ENCODE results near the gene ERICH6B. TPM values are rescaled to one million over a fixed set of nuclear protein-coding genes. Genes with fewer than 3 reads are reported as not detected.

The ERICH6B gene
- polyA plus RNA-seq, 1 donor: 1.2 TPM

- DNase-seq (ENCODE audit: low read depth): no peak
Observed at GRCh38 chr13:45500492-45501174, 114.9 kb downstream of the ERICH6B start.

- no peak for DNase-seq (ENCODE audit: low read depth)
Observed at GRCh38 chr13:45496942-45497341, 118.6 kb downstream of the ERICH6B start.

- no peak for DNase-seq (ENCODE audit: low read depth)
Observed at GRCh38 chr13:45492538-45492937, 123.0 kb downstream of the ERICH6B start.

Other genes starting within 250 kb of the ERICH6B start
- 15.1 TPM for gene SLC25A30, start 197.4 kb downstream of the ERICH6B start, polyA plus RNA-seq (ENCODE audit: insufficient read length)
- 19.8 TPM for gene COG3, start 150.8 kb downstream of the ERICH6B start, polyA plus RNA-seq (ENCODE audit: insufficient read length)
- not detected for gene CBY2, start 86.6 kb upstream of the ERICH6B start, polyA plus RNA-seq (ENCODE audit: insufficient read length)
- 0.33 TPM for gene SIAH3, start 236.0 kb upstream of the ERICH6B start, polyA plus RNA-seq (ENCODE audit: insufficient read length)

Data from forelimb muscle (tissue), 1 donor.